Measurements from ENCODE around the gene PMM1.
"Not testable (repeated sequence)": the region's sequence is repeated elsewhere in the genome, so short reads cannot be mapped to it uniquely, and the experiment has no call there.

Gene PMM1

DNA sequence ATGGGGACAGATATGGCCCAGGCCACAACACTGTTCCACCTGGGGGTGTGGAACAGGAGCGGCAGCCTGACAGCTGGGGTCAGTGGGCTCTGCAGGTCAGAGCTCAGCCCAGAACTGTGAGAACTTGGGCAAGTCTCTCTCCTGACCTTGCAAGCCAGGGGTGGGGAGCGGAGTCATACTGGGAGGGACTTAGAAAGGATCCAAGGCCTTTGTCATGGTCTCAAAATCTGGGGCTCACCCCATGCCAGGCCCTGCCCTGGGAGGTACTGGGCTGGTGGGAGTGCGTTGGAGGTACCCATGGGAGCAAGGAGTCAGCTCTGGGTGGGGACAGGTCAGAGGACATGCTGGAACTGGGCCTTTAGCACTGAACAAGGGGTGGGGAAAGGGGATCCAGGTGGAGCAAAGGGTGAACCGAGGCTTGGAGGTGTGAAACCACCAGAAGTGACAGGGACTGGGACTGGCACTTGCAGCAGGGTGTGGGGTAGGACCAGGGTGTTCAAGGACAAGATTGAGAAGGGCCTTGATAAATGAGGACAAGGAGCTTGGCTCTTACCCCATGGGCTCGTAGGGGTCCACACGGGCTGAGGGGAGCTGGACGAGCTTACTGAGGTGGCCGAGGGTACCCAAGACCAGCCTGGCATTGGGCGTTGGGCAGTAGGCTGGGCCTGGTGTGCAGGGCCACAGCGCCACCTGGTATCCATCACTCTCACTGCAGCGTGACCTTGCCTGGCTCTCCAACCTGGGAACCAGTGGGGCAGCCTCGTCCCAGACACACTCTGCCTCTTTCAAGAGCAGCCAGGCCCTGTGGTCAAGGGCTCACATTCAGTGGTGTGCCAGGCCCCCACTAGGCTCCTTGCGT lies 7.4 kb upstream of the PMM1 start:
- TF ChIP-seq CTCF (conservative IDR thresholded peaks at IDR 0.05; ENCODE audit: low read depth, low read length) = peak; percentile 85
- H3K4me3 ChIP-seq (ENCODE audit: low read length) = no peak overlapping the region
- DNase-seq (ENCODE audit: low read depth) = no peak

DNA sequence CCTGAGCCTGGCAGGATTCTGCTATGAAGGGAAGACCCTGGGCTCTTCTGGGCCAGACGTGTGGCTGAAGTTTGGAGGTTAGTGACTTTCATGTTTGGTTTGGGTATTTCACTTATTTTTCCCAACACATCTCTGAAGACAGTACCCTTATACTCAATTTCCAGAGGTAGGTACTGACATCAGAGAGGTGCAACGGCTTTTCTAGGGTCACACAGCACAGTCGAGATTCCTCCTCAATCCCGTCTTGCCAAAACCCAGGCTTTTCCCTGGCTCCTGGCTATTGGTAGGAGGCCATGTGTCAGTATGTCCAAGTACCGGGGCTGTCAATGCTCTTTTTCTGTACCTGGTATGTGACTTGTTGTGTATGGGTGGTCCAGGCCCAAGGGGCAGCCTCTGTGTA lies 6.1 kb upstream of the PMM1 start:
- DNase-seq (ENCODE audit: low read depth) = no peak
- no peak overlapping the region for H3K4me3 ChIP-seq (ENCODE audit: low read length)
- TF ChIP-seq CTCF (conservative IDR thresholded peaks at IDR 0.05; ENCODE audit: low read depth, low read length) = no peak

DNA sequence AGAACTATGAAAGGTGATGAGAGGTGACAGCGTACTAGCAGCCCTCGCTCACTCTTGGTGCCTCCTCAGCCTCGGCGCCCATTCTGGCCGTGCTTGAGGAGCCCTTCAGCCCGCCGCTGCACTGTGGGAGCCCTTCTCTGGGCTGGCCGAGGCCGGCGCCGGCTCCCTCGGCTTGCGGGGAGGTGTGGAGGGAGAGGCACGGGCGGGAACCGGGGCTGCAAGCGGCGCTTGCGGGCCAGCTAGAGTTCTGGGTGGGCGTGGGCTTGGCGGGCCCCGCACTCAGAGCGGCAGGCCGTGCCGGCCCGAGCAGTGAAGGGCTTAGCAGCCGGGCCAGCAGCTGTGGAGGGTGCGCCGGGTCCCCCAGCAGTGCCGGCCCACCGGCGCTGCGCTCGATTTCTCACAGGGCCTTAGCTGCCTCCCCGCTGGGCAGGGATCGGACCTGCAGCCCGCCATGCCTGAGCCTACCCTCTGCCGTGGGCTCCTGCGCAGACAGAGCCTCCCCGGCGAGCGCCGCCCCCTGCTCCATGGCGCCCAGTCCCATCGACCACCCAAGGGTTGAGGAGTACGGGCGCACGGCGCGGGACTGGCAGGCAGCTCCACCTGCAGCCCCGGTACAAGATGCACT lies 3.8 kb upstream of the PMM1 start:
- H3K4me3 ChIP-seq (ENCODE audit: low read length); DNase-seq (ENCODE audit: low read depth): not testable (repeated sequence)

DNA sequence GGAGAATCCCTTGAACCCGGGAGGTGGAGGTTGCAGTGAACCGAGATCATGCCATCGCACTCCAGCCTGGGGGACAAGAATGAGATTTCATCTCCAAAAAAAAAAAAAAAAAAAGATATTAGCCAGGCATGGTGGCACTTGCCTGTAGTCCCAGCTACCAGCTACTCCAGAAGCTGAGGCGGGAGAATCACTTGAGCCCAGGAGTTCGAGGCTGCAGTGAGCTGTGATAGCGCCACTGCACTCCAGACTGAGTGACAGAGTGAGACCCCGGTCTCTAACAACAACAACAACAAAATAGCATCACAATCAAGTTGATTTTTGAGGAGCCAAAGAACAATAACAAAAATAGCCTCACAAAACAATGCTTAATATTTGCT lies 2.3 kb downstream of the PMM1 start:
- no peak for TF ChIP-seq CTCF (conservative IDR thresholded peaks at IDR 0.05; ENCODE audit: low read depth, low read length)
- no peak for DNase-seq (ENCODE audit: low read depth)
- H3K4me3 ChIP-seq (ENCODE audit: low read length) = no peak overlapping the region

DNA sequence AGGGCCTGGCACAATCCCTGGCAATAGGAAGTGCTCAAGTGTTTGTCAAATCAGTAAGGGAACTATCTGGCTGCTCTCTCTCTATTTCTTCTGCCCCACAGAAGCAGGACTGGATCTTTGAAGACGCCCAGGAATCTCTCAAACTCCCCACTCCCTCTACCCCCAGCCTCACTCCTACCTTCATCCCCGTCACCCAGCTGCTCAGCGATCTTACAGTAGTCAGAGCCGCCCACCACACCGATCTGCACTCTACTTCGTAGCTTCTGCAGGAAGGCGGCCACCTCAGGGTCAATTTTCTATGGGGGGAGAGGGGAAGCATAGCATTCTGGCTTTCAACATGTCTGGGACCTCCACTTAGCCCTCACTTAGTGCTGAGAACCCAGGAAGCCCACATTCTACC lies 3.7 kb downstream of the PMM1 start:
- DNase-seq (ENCODE audit: low read depth) = no peak
- no peak overlapping the region for H3K4me3 ChIP-seq (ENCODE audit: low read length)
- TF ChIP-seq CTCF (conservative IDR thresholded peaks at IDR 0.05; ENCODE audit: low read depth, low read length) = no peak

DNA sequence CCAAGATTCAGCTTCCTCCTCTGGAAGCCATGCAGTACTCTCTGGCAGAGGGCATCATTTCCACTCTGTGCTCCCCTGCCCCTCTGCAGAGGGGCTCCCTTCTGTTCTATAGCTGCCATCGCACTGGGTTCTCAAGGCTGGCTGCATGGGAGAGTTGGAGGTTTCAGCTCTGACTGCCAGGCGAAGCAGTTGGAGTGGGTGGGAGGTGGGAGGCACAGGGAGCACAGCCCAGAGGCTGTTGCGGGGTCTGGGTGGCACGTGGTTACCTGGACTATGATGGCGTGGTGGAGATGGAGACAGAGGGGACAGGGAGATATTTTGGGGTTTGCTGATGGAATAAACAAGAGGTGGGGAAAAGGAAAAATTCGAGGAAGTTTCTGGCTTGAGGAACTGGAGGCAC lies 4.8 kb downstream of the PMM1 start:
- no peak overlapping the region for H3K4me3 ChIP-seq (ENCODE audit: low read length)
- no peak for DNase-seq (ENCODE audit: low read depth)
- no peak for TF ChIP-seq CTCF (conservative IDR thresholded peaks at IDR 0.05; ENCODE audit: low read depth, low read length)

DNA sequence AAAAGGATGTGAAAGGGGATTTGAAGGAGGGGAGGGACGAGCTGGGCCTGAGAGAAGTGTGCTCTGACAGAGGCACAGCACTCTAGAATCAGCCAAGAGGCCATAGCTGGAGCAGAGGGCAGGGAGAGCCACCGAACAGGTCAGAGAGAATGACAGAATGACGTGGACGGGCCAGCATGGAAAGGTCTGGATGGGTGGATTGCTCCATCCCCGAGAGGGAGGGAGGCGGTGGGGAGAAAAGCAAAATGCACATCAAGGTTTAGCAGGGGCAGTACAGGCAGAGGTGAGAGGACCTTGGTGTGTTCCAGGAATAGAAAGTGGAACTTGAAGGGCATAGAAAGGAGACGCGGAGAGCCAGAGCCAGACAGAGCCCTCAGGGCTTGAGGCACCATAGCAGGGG lies 6.9 kb downstream of the PMM1 start:
- TF ChIP-seq CTCF (conservative IDR thresholded peaks at IDR 0.05; ENCODE audit: low read depth, low read length) = no peak
- no peak overlapping the region for H3K4me3 ChIP-seq (ENCODE audit: low read length)
- no peak for DNase-seq (ENCODE audit: low read depth)

All from retinal pigment epithelial cell (primary cell).